ENCODE results near the gene RSPH4A.

DNA sequence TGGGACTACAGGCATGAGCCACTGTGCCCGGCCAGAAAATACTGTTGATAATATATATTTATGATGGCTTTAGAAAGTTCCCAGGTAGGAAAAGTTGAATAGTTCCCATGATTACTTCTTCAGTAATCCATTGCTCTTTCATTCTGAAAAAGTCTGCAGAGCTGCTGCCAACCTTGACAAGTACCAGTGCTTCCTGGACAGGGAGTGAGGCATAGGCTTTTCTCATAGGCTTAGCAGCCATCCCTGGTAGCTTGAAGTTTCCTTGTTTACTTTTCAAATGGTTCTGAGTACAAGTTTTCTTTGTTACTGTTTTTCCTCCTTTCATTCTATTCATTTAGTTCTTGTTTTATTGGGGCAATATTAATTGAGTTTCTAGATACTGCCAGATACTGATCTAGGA, 37.1 kb upstream of the RSPH4A start:
- TF ChIP-seq, protein P1, sequence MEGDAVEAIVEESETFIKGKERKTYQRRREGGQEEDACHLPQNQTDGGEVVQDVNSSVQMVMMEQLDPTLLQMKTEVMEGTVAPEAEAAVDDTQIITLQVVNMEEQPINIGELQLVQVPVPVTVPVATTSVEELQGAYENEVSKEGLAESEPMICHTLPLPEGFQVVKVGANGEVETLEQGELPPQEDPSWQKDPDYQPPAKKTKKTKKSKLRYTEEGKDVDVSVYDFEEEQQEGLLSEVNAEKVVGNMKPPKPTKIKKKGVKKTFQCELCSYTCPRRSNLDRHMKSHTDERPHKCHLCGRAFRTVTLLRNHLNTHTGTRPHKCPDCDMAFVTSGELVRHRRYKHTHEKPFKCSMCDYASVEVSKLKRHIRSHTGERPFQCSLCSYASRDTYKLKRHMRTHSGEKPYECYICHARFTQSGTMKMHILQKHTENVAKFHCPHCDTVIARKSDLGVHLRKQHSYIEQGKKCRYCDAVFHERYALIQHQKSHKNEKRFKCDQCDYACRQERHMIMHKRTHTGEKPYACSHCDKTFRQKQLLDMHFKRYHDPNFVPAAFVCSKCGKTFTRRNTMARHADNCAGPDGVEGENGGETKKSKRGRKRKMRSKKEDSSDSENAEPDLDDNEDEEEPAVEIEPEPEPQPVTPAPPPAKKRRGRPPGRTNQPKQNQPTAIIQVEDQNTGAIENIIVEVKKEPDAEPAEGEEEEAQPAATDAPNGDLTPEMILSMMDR (IDR thresholded peaks at IDR 0.05; ENCODE audit: low read depth, low read length, poor library complexity, severe bottlenecking) = no peak
- TF ChIP-seq EZH2phosphoT487 (IDR thresholded peaks at IDR 0.05; ENCODE audit: borderline replicate concordance, low read length) = no peak
